ENCODE data around the gene CLDN9. TPM values are rescaled to one million over a fixed set of nuclear protein-coding genes. Genes with fewer than 3 reads are reported as not detected.

Gene CLDN9
- total and polyA plus RNA-seq, 9 of the 15 experiments (the other 6 are each of a cell fraction or from before 2014, with no cell fraction given) = 0.12 to 0.44 (median 0.22) TPM; not detected in 4

- TF ChIP-seq CEBPZ (IDR thresholded peaks at IDR 0.05; ENCODE audit: borderline replicate concordance, low read depth, low read length) (peak; percentile 61; the same call in 1 of the 2 replicates), CXXC5 (CRISPR knock-in tag; IDR thresholded peaks at IDR 0.05) (peak; percentile 87), PYGO2 (tag; IDR thresholded peaks at IDR 0.05) (no peak), TCF3 (CRISPR knock-in tag; IDR thresholded peaks at IDR 0.05) (peak; percentile 50; the same call in 1 of the 2 replicates), CC2D1A (IDR thresholded peaks at IDR 0.05) (peak; percentile 76), ARNT (IDR thresholded peaks at IDR 0.05) (no peak), SP2 (IDR thresholded peaks at IDR 0.05; ENCODE audit: extremely low read depth, low read depth, low read length, poor library complexity, severe bottlenecking) (peak; percentile 81), TARDBP (IDR thresholded peaks at IDR 0.05) (0 out of 2 replicates have a peak, but pooled peaks have one; percentile 19), FOS (IDR thresholded peaks at IDR 0.05; ENCODE audit: extremely low read depth, insufficient read length) (peak; percentile 99), RB1 (IDR thresholded peaks at IDR 0.05; ENCODE audit: low read depth) (peak; percentile 81), E2F6 (IDR thresholded peaks at IDR 0.05; ENCODE audit: borderline replicate concordance in 1 of 2, extremely low read depth in 1 of 2, insufficient read depth in 1 of 2, insufficient read length in 1 of 2, low read depth in 1 of 2, low read length in 1 of 2, poor library complexity in 1 of 2, severe bottlenecking in 1 of 2) (peak; percentile 11 to 60), SRSF3 (IDR thresholded peaks at IDR 0.05; ENCODE audit: insufficient read depth, low read length) (no peak), ZNF3 (CRISPR knock-in tag; IDR thresholded peaks at IDR 0.05) (no peak), RCOR1 (IDR thresholded peaks at IDR 0.05; ENCODE audit: borderline replicate concordance in 1 of 2, low read depth in 2 of 2, low read length in 2 of 2) (peak in 1 of 2 experiments; percentile 47; a peak in 1 of 4 replicates), TGIF2 (CRISPR knock-in tag; IDR thresholded peaks at IDR 0.05) (peak; percentile 86; the same call in 1 of the 2 replicates), SMARCA5 (IDR thresholded peaks at IDR 0.05) (no peak), CHD2 (IDR thresholded peaks at IDR 0.05; ENCODE audit: low read depth, low read length) (peak; percentile 91), MTA1 (IDR thresholded peaks at IDR 0.05; ENCODE audit: borderline replicate concordance) (no peak), CCNT2 (IDR thresholded peaks at IDR 0.05; ENCODE audit: borderline replicate concordance, extremely low read depth, insufficient read length, low read depth, low read length) (peak; percentile 59), ZBTB2 (IDR thresholded peaks at IDR 0.05) (peak; percentile 74; the same call in 1 of the 2 replicates), IRF9 (tag; IDR thresholded peaks at IDR 0.05) (no peak), L3MBTL2 (IDR thresholded peaks at IDR 0.05) (peak; percentile 69)
These were observed 9.0 kb upstream of the CLDN9 start (continued) for GRCh38 chr16:3003582-3004270.
